CD8-positive, alpha-beta memory T cell (primary cell): ENCODE data around the gene ZNF148. TPM values are rescaled to one million over a fixed set of nuclear protein-coding genes. Genes with fewer than 3 reads are reported as not detected.

Experiments used
- CTCF ChIA-PET: fragments of 350-600 bp; sonication (Branson Sonifier 250); formaldehyde crosslinking; loops from one replicate; lab custom pipeline; 2021; ENCODE audit warnings: antibody characterized with exemption; lab: Charles Lee
- POLR2A ChIA-PET: fragments of 350-600 bp; sonication (Branson Sonifier 250); formaldehyde crosslinking; loops from one replicate; lab custom pipeline; 2021; ENCODE audit warnings: antibody characterized with exemption; lab: Charles Lee
- DNase-seq, 5 donors: peaks; one replicate each; pipeline versions ENCODE4 v3.0.0 to v3.0.0-alpha.2; 2020 to 2022; ENCODE audit warnings: mixed read lengths in 1 of 5
- H3K27ac ChIP-seq: one replicate; pipeline ENCODE4 v1.7.0; 2013; ENCODE audit warnings: low read depth, mild to moderate bottlenecking, low read length, moderate library complexity
- H3K27me3 ChIP-seq: 2 replicates; pipeline ENCODE4 v1.7.0; 2013; ENCODE audit warnings: low read length, mild to moderate bottlenecking; ENCODE audit not compliant: insufficient read depth, poor library complexity, severe bottlenecking
- H3K36me3 ChIP-seq: 2 replicates; pipeline ENCODE4 v1.7.0; 2013; ENCODE audit warnings: mild to moderate bottlenecking, low read length, moderate library complexity; ENCODE audit not compliant: insufficient read depth
- H3K4me1 ChIP-seq: 2 replicates; pipeline ENCODE4 v1.7.0; 2013; ENCODE audit warnings: mild to moderate bottlenecking, low read length, moderate library complexity; ENCODE audit not compliant: insufficient read depth
- H3K4me3 ChIP-seq: 2 replicates; pipeline ENCODE4 v1.7.0; 2013; ENCODE audit warnings: mild to moderate bottlenecking, low read length
- H3K9me3 ChIP-seq: 2 replicates; pipeline ENCODE4 v1.7.0; 2013; ENCODE audit warnings: mild to moderate bottlenecking, low read length
- H3K27ac Mint-ChIP-seq, 8 donors: one replicate each; pipeline ENCODE4 v1.8.0; 2020 to 2021; ENCODE audit warnings: mixed read lengths in 8 of 8, mild to moderate bottlenecking in 6 of 8, inconsistent platforms in 3 of 8, moderate library complexity in 3 of 8
- H3K27me3 Mint-ChIP-seq, 2 donors: one replicate each; pipeline ENCODE4 v1.8.0; 2020 to 2021; ENCODE audit warnings: mixed read lengths in 2 of 2, mild to moderate bottlenecking in 1 of 2, moderate library complexity in 1 of 2
- H3K36me3 Mint-ChIP-seq, 3 donors: one replicate each; pipeline ENCODE4 v1.8.0; 2020 to 2021; ENCODE audit warnings: mixed read lengths in 3 of 3, inconsistent platforms in 1 of 3, mild to moderate bottlenecking in 1 of 3
- H3K4me1 Mint-ChIP-seq, 3 donors: one replicate each; pipeline ENCODE4 v1.8.0; 2020 to 2021; ENCODE audit warnings: mixed read lengths in 3 of 3, inconsistent platforms in 1 of 3, mild to moderate bottlenecking in 1 of 3
- H3K4me3 Mint-ChIP-seq, 7 donors: one replicate each; pipeline ENCODE4 v1.8.0; 2020 to 2021; ENCODE audit warnings: mixed read lengths in 7 of 7, mild to moderate bottlenecking in 6 of 7, moderate library complexity in 4 of 7, inconsistent platforms in 2 of 7
- H3K9me3 Mint-ChIP-seq, 5 donors: one replicate each; pipeline ENCODE4 v1.8.0; 2020 to 2022; ENCODE audit warnings: mixed read lengths in 5 of 5, mild to moderate bottlenecking in 3 of 5, moderate library complexity in 2 of 5, inconsistent platforms in 1 of 5
- polyA plus RNA-seq: library from polyadenylated mRNA; unstranded; fragments of 300-500 nt; fragmentation: Illumina TruSeq; gene quantifications from one replicate; pipeline ENCODE4 v1.2.3, GENCODE V29; 2021
- total RNA-seq, 2 experiments: library from RNA; stranded (reverse); gene quantifications; one replicate each; pipeline ENCODE4 v1.2.3, GENCODE V29; 2021

Gene ZNF148
- total and polyA plus RNA-seq, 3 experiments from 2014 or later: 35.4 to 69.6 (median 39.3) TPM

GRCh38 chr3:125316949-125317348 is 58.2 kb downstream of the ZNF148 start:
- Mint-ChIP-seq H3K27me3 (no peaks in the 10 kb centered on the region), H3K9me3 (no peaks in the 10 kb centered on the region), H3K4me1 (peaks cover 17 to 36% (median 29%) of the 10 kb centered on the region in 3 donors), H3K27ac (peak overlapping the region in 5 of 8 donors; percentile 3 to 61 (median 44)), H3K36me3 (peaks cover 0 to 41% (median 14%) of the 10 kb centered on the region in 3 donors), H3K4me3 (no peak overlapping the region)
- no peak overlapping the region for H3K4me3 ChIP-seq
- H3K36me3 ChIP-seq: no peaks in the 10 kb centered on the region
- ChIA-PET POLR2A (no interaction called here), CTCF (no interaction called here)
- H3K27ac ChIP-seq: no peak overlapping the region
- no peaks in the 10 kb centered on the region for H3K27me3 ChIP-seq
- peaks cover 6% of the 10 kb centered on the region for H3K4me1 ChIP-seq
- no peaks in the 10 kb centered on the region for H3K9me3 ChIP-seq
- DNase-seq: no peak

GRCh38 chr3:125316246-125316645 is 58.9 kb downstream of the ZNF148 start:
- ChIA-PET CTCF (no interaction called here), POLR2A (no interaction called here)
- no peaks in the 10 kb centered on the region for H3K36me3 ChIP-seq
- Mint-ChIP-seq H3K9me3 (no peaks in the 10 kb centered on the region), H3K27me3 (no peaks in the 10 kb centered on the region), H3K4me3 (no peak overlapping the region), H3K4me1 (peaks cover 23 to 42% (median 35%) of the 10 kb centered on the region in 3 donors), H3K36me3 (peaks cover 0 to 38% (median 14%) of the 10 kb centered on the region in 3 donors), H3K27ac (peak overlapping the region in 2 of 8 donors; percentile 9 to 56)
- DNase-seq: no peak
- H3K9me3 ChIP-seq: no peaks in the 10 kb centered on the region
- no peaks in the 10 kb centered on the region for H3K27me3 ChIP-seq
- H3K27ac ChIP-seq: no peak overlapping the region
- H3K4me3 ChIP-seq: no peak overlapping the region
- H3K4me1 ChIP-seq: peaks cover 11% of the 10 kb centered on the region

GRCh38 chr3:125313060-125313635 is 62.0 kb downstream of the ZNF148 start:
- Mint-ChIP-seq H3K9me3 (no peaks in the 10 kb centered on the region), H3K4me1 (peaks cover 40 to 57% (median 53%) of the 10 kb centered on the region in 3 donors), H3K36me3 (peaks cover 0 to 42% (median 18%) of the 10 kb centered on the region in 3 donors), H3K27ac (peak overlapping the region in 7 of 8 donors; percentile 13 to 90 (median 49)), H3K27me3 (no peaks in the 10 kb centered on the region), H3K4me3 (no peak overlapping the region)
- no peaks in the 10 kb centered on the region for H3K36me3 ChIP-seq
- H3K4me3 ChIP-seq: no peak overlapping the region
- CTCF ChIA-PET: no interaction called here
- H3K9me3 ChIP-seq: no peaks in the 10 kb centered on the region
- DNase-seq: no peak
- H3K27me3 ChIP-seq: no peaks in the 10 kb centered on the region
- peaks cover 20% of the 10 kb centered on the region for H3K4me1 ChIP-seq
- POLR2A ChIA-PET: no interaction called here
- no peak overlapping the region for H3K27ac ChIP-seq

GRCh38 chr3:125310623-125311081 is 64.5 kb downstream of the ZNF148 start:
- ChIA-PET POLR2A (no interaction called here), CTCF (no interaction called here)
- H3K9me3 Mint-ChIP-seq: no peaks in the 10 kb centered on the region
- DNase-seq: peak; percentile 16 to 54 (median 44)
- peak overlapping the region; percentile 88 to 98 (median 92) for H3K4me3 Mint-ChIP-seq
- Histone ChIP-seq H3K9me3 (no peaks in the 10 kb centered on the region), H3K4me1 (peaks cover 20% of the 10 kb centered on the region), H3K27me3 (no peaks in the 10 kb centered on the region), H3K36me3 (no peaks in the 10 kb centered on the region), H3K27ac (peak overlapping the region; percentile 33), H3K4me3 (peak overlapping the region; percentile 59)
- peaks cover 3 to 40% (median 15%) of the 10 kb centered on the region in 3 donors for H3K36me3 Mint-ChIP-seq
- peak overlapping the region; percentile 87 to 98 (median 94) for H3K27ac Mint-ChIP-seq
- peaks cover 46 to 68% (median 66%) of the 10 kb centered on the region in 3 donors for H3K4me1 Mint-ChIP-seq
- no peaks in the 10 kb centered on the region for H3K27me3 Mint-ChIP-seq

GRCh38 chr3:125309476-125309875 is 65.6 kb downstream of the ZNF148 start:
- no peak for DNase-seq
- CTCF ChIA-PET: no interaction called here
- Histone ChIP-seq H3K27me3 (no peaks in the 10 kb centered on the region), H3K27ac (no peak overlapping the region), H3K36me3 (no peaks in the 10 kb centered on the region), H3K9me3 (no peaks in the 10 kb centered on the region), H3K4me1 (peaks cover 20% of the 10 kb centered on the region), H3K4me3 (no peak overlapping the region)
- peaks cover 49 to 76% (median 73%) of the 10 kb centered on the region in 3 donors for H3K4me1 Mint-ChIP-seq
- no peaks in the 10 kb centered on the region for H3K27me3 Mint-ChIP-seq
- peak overlapping the region; percentile 20 to 98 (median 69) for H3K27ac Mint-ChIP-seq
- H3K4me3 Mint-ChIP-seq: peak overlapping the region; percentile 21 to 63 (median 39)
- POLR2A ChIA-PET: no interaction called here
- H3K9me3 Mint-ChIP-seq: no peaks in the 10 kb centered on the region
- peaks cover 3 to 45% (median 20%) of the 10 kb centered on the region in 3 donors for H3K36me3 Mint-ChIP-seq

GRCh38 chr3:125306620-125307019 is 68.5 kb downstream of the ZNF148 start:
- no peaks in the 10 kb centered on the region for H3K27me3 ChIP-seq
- peaks cover 11% of the 10 kb centered on the region for H3K4me1 ChIP-seq
- Mint-ChIP-seq H3K4me1 (peaks cover 49 to 77% (median 74%) of the 10 kb centered on the region in 3 donors), H3K9me3 (no peaks in the 10 kb centered on the region), H3K4me3 (peak overlapping the region in 2 of 7 donors; percentile 26 to 57), H3K27ac (peak overlapping the region in 3 of 8 donors; percentile 27 to 55 (median 38)), H3K27me3 (no peaks in the 10 kb centered on the region), H3K36me3 (peaks cover 3 to 50% (median 23%) of the 10 kb centered on the region in 3 donors)
- H3K27ac ChIP-seq: no peak overlapping the region
- DNase-seq: no peak
- POLR2A ChIA-PET: interaction anchor here (0.7 kb wide), 2 partner anchors 34 to 77 kb away, joined by 5 to 7 read pairs; no protein-coding TSS in a partner anchor
- CTCF ChIA-PET: no interaction called here
- H3K9me3 ChIP-seq: no peaks in the 10 kb centered on the region
- no peak overlapping the region for H3K4me3 ChIP-seq
- no peaks in the 10 kb centered on the region for H3K36me3 ChIP-seq

GRCh38 chr3:125302932-125303331 is 72.2 kb downstream of the ZNF148 start:
- peaks cover 36 to 62% (median 48%) of the 10 kb centered on the region in 3 donors for H3K4me1 Mint-ChIP-seq
- no peaks in the 10 kb centered on the region for H3K9me3 ChIP-seq
- no peaks in the 10 kb centered on the region for H3K9me3 Mint-ChIP-seq
- H3K36me3 Mint-ChIP-seq: peaks cover 3 to 39% (median 21%) of the 10 kb centered on the region in 3 donors
- no peaks in the 10 kb centered on the region for H3K36me3 ChIP-seq
- CTCF ChIA-PET: no interaction called here
- no peak overlapping the region for H3K4me3 Mint-ChIP-seq
- H3K27ac ChIP-seq: no peak overlapping the region
- no peak overlapping the region for H3K27ac Mint-ChIP-seq
- no peaks in the 10 kb centered on the region for H3K4me1 ChIP-seq
- H3K27me3 ChIP-seq: no peaks in the 10 kb centered on the region
- POLR2A ChIA-PET: no interaction called here
- no peaks in the 10 kb centered on the region for H3K27me3 Mint-ChIP-seq
- H3K4me3 ChIP-seq: no peak overlapping the region
- DNase-seq: no peak

GRCh38 chr3:125300416-125300815 is 74.7 kb downstream of the ZNF148 start:
- POLR2A ChIA-PET: no interaction called here
- no peak overlapping the region for H3K4me3 ChIP-seq
- H3K27me3 ChIP-seq: no peaks in the 10 kb centered on the region
- no peaks in the 10 kb centered on the region for H3K9me3 ChIP-seq
- no peak for DNase-seq
- H3K9me3 Mint-ChIP-seq: no peaks in the 10 kb centered on the region
- CTCF ChIA-PET: no interaction called here
- H3K27me3 Mint-ChIP-seq: no peaks in the 10 kb centered on the region
- no peaks in the 10 kb centered on the region for H3K4me1 ChIP-seq
- H3K36me3 ChIP-seq: no peaks in the 10 kb centered on the region
- H3K4me1 Mint-ChIP-seq: peaks cover 34 to 60% (median 41%) of the 10 kb centered on the region in 3 donors
- H3K27ac Mint-ChIP-seq: no peak overlapping the region
- no peak overlapping the region for H3K4me3 Mint-ChIP-seq
- peaks cover 0 to 29% (median 15%) of the 10 kb centered on the region in 3 donors for H3K36me3 Mint-ChIP-seq
- no peak overlapping the region for H3K27ac ChIP-seq
